Head of caudate nucleus (tissue), 42 donors: Measurements from ENCODE around the gene CASZ1.
A peak's percentile ranks its signal among the peaks of the same experiment; 100 is the strongest.

Experiments
- DNase-seq, 42 donors: peaks; one replicate each; pipeline versions ENCODE4 v3.0.0 to v3.0.0-alpha.2; 2020 to 2021; ENCODE audit warnings: mixed read lengths in 7 of 42
- intact Hi-C: fragments of 100-400 bp; cut with DNase I; formaldehyde crosslinking; loops from one replicate; pipeline ENCODE4 v1.15.0; 2022

CASZ1 gene

GRCh38 chr1:10803971-10804820 lies 7.8 kb upstream of the CASZ1 start:
- intact Hi-C loops, result no loop called here
- DNase-seq, result no peak

- no peak for DNase-seq
- intact Hi-C loops, result no loop called here
Observed at GRCh38 chr1:10802944-10803715, 6.7 kb upstream of the CASZ1 start.

- intact Hi-C loops, result no loop called here
- DNase-seq, result no peak
Observed at GRCh38 chr1:10800778-10801177, 4.3 kb upstream of the CASZ1 start.

GRCh38 chr1:10799726-10800125 lies 3.3 kb upstream of the CASZ1 start:
- no peak for DNase-seq
- intact Hi-C loops, result no loop called here

GRCh38 chr1:10795276-10796021 lies 997 bp downstream of the CASZ1 start:
- no peak for DNase-seq
- intact Hi-C loops, result no loop called here

GRCh38 chr1:10794724-10795275 lies 1.6 kb downstream of the CASZ1 start:
- no peak for DNase-seq
- intact Hi-C loops, result no loop called here

GRCh38 chr1:10793129-10793651 lies 3.3 kb downstream of the CASZ1 start:
- DNase-seq, result no peak
- intact Hi-C loops, result no loop called here

- intact Hi-C loops, result no loop called here
- DNase-seq, result no peak
Observed at GRCh38 chr1:10791105-10791951, 5.1 kb downstream of the CASZ1 start.

- DNase-seq, result no peak
- intact Hi-C loops, result no loop called here
Observed at GRCh38 chr1:10789803-10790702, 6.4 kb downstream of the CASZ1 start.

- DNase-seq, result no peak
- intact Hi-C loops, result no loop called here
Observed at GRCh38 chr1:10789047-10789791, 7.2 kb downstream of the CASZ1 start.

GRCh38 chr1:10788592-10789006 lies 7.8 kb downstream of the CASZ1 start:
- peak in 41 of 42 donors; percentile 23 to 91 (median 68) for DNase-seq
- intact Hi-C loops, result no loop called here

- intact Hi-C loops, result no loop called here
- DNase-seq, result no peak
Observed at GRCh38 chr1:10787286-10787685, 9.2 kb downstream of the CASZ1 start.

GRCh38 chr1:10785728-10786638 lies 10.5 kb downstream of the CASZ1 start:
- no peak for DNase-seq
- intact Hi-C loops, result no loop called here

GRCh38 chr1:10784998-10785727 lies 11.3 kb downstream of the CASZ1 start:
- intact Hi-C loops, result no loop called here
- DNase-seq, result no peak
